Measurements from ENCODE around the gene DPEP1.
A peak's percentile ranks its signal among the peaks of the same experiment; 100 is the strongest.

The DPEP1 gene

DNA sequence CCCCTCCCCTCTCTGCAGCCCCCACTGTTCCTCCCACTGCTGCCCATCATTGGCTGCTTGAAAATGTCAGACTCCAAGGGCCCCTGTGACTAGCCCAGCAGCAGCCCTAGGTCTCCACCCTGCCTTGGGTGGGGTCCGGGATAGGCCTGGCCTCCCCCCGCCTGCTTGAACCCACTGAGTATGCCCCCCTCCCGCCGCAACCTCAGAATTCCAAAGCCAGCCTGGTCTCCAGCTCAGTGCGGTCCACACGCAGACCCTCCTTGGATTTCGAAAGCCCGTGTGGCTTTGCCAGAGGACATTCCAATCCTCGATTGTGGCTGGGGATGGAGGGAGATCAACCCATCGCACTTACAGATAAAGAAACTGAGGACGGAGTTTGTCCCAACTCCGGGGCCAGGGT is 6.4 kb downstream of the DPEP1 start:
- H3K4me1 ChIP-seq (ENCODE audit: control insufficient read depth in 1 of 2, insufficient read depth in 2 of 2, low read length in 2 of 2): peaks cover 0 to 7% of the 10 kb centered on the region in 2 donors
- no peak overlapping the region for H3K4me3 ChIP-seq (ENCODE audit: low read depth in 1 of 2, low read length in 2 of 2)
- no peaks in the 10 kb centered on the region for H3K36me3 ChIP-seq (ENCODE audit: control insufficient read depth in 1 of 2, insufficient read depth in 2 of 2, low read length in 2 of 2)
- no peak overlapping the region for H3K9ac ChIP-seq (ENCODE audit: low read depth in 1 of 2, low read length in 2 of 2)
- H3K27ac ChIP-seq (ENCODE audit: low read depth, low read length): no peak overlapping the region
- no peaks in the 10 kb centered on the region for H3K9me3 ChIP-seq (ENCODE audit: control insufficient read depth in 1 of 2, low read length in 2 of 2)
- peaks cover 0 to 2% of the 10 kb centered on the region in 2 donors for H3K27me3 ChIP-seq (ENCODE audit: control insufficient read depth in 1 of 2, insufficient read depth in 2 of 2, low read length in 2 of 2)

DNA sequence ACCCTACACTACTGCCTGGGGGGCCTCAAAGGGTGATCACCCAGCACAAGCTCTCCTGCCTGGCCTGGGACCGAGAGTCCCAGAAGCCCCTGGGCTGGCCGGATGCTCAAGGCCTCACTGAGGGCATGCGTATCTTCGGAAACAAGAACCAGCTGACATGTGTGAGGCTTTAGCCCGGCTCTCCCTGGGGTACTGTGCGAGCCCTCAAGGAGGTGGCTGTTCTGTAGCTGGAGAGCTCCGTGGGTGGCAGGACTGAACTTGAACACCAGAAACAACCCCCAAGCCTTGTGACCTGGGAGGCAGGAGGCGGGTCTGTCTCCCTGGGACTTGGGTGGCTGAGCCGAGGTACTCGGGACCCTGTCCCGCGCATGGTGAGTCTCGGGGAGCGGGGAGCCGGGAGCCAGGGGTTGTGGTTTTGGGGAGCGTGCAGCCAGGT is 7.0 kb downstream of the DPEP1 start:
- Histone ChIP-seq H3K36me3 (ENCODE audit: control insufficient read depth in 1 of 2, insufficient read depth in 2 of 2, low read length in 2 of 2) (no peaks in the 10 kb centered on the region), H3K4me3 (ENCODE audit: low read depth in 1 of 2, low read length in 2 of 2) (no peak overlapping the region), H3K9ac (ENCODE audit: low read depth in 1 of 2, low read length in 2 of 2) (no peak overlapping the region), H3K27me3 (ENCODE audit: control insufficient read depth in 1 of 2, insufficient read depth in 2 of 2, low read length in 2 of 2) (peaks cover 0 to 2% of the 10 kb centered on the region in 2 donors), H3K27ac (ENCODE audit: low read depth, low read length) (no peak overlapping the region), H3K9me3 (ENCODE audit: control insufficient read depth in 1 of 2, low read length in 2 of 2) (no peaks in the 10 kb centered on the region), H3K4me1 (ENCODE audit: control insufficient read depth in 1 of 2, insufficient read depth in 2 of 2, low read length in 2 of 2) (peaks cover 5 to 8% of the 10 kb centered on the region in 2 donors)

GRCh38 chr16:89621136-89621697 is 7.8 kb downstream of the DPEP1 start:
- no peak overlapping the region for H3K4me3 ChIP-seq (ENCODE audit: low read depth in 1 of 2, low read length in 2 of 2)
- peaks cover 8 to 13% of the 10 kb centered on the region in 2 donors for H3K4me1 ChIP-seq (ENCODE audit: control insufficient read depth in 1 of 2, insufficient read depth in 2 of 2, low read length in 2 of 2)
- H3K9me3 ChIP-seq (ENCODE audit: control insufficient read depth in 1 of 2, low read length in 2 of 2): no peaks in the 10 kb centered on the region
- peaks cover 0 to 2% of the 10 kb centered on the region in 2 donors for H3K27me3 ChIP-seq (ENCODE audit: control insufficient read depth in 1 of 2, insufficient read depth in 2 of 2, low read length in 2 of 2)
- H3K9ac ChIP-seq (ENCODE audit: low read depth in 1 of 2, low read length in 2 of 2): no peak overlapping the region
- H3K36me3 ChIP-seq (ENCODE audit: control insufficient read depth in 1 of 2, insufficient read depth in 2 of 2, low read length in 2 of 2): no peaks in the 10 kb centered on the region
- no peak overlapping the region for H3K27ac ChIP-seq (ENCODE audit: low read depth, low read length)

DNA sequence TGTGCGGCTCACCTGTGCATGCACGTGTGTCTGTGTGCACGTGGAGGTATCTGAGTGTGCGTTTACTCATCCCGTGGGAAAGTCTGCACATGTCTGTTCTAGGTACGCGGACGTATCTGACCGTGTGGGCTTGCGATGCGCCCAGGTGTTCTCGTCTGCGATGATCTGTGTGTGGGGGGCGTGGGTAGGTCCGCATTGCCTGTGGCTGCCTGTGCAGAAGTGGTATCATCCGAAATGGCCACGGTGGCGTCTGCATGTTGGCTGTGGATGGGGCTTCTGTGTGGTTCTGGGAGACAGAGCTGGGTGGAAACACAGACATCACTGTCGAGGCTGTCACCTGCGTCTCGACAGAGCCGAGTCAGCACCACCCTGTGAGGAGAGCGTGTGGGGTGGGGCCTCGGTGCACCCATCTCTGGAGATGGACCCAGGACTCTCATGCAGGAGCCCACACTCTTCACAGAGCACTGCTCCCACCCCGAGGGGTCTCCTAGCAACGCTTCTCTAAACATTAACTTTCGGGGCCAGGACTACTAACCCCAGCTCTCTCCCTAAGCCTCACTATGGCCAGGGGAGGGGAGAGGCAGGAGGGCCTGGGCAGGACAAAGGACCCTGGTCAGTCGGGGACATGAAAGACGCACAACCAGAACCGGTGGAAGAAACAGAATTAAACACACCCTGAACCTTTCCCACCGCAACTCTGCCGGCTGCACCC is 8.4 kb downstream of the DPEP1 start:
- Histone ChIP-seq H3K27ac (ENCODE audit: low read depth, low read length) (no peak overlapping the region), H3K36me3 (ENCODE audit: control insufficient read depth in 1 of 2, insufficient read depth in 2 of 2, low read length in 2 of 2) (no peaks in the 10 kb centered on the region), H3K9me3 (ENCODE audit: control insufficient read depth in 1 of 2, low read length in 2 of 2) (no peaks in the 10 kb centered on the region), H3K4me3 (ENCODE audit: low read depth in 1 of 2, low read length in 2 of 2) (no peak overlapping the region), H3K9ac (ENCODE audit: low read depth in 1 of 2, low read length in 2 of 2) (no peak overlapping the region), H3K27me3 (ENCODE audit: control insufficient read depth in 1 of 2, insufficient read depth in 2 of 2, low read length in 2 of 2) (peaks cover 0 to 2% of the 10 kb centered on the region in 2 donors), H3K4me1 (ENCODE audit: control insufficient read depth in 1 of 2, insufficient read depth in 2 of 2, low read length in 2 of 2) (peaks cover 8 to 13% of the 10 kb centered on the region in 2 donors)

GRCh38 chr16:89623511-89624261 is 10.2 kb downstream of the DPEP1 start:
- Histone ChIP-seq H3K27ac (ENCODE audit: low read depth, low read length) (no peak overlapping the region), H3K9me3 (ENCODE audit: control insufficient read depth in 1 of 2, low read length in 2 of 2) (no peaks in the 10 kb centered on the region), H3K27me3 (ENCODE audit: control insufficient read depth in 1 of 2, insufficient read depth in 2 of 2, low read length in 2 of 2) (peaks cover 0 to 2% of the 10 kb centered on the region in 2 donors), H3K4me3 (ENCODE audit: low read depth in 1 of 2, low read length in 2 of 2) (no peak overlapping the region), H3K4me1 (ENCODE audit: control insufficient read depth in 1 of 2, insufficient read depth in 2 of 2, low read length in 2 of 2) (peaks cover 8 to 13% of the 10 kb centered on the region in 2 donors), H3K36me3 (ENCODE audit: control insufficient read depth in 1 of 2, insufficient read depth in 2 of 2, low read length in 2 of 2) (no peaks in the 10 kb centered on the region), H3K9ac (ENCODE audit: low read depth in 1 of 2, low read length in 2 of 2) (no peak overlapping the region)

DNA sequence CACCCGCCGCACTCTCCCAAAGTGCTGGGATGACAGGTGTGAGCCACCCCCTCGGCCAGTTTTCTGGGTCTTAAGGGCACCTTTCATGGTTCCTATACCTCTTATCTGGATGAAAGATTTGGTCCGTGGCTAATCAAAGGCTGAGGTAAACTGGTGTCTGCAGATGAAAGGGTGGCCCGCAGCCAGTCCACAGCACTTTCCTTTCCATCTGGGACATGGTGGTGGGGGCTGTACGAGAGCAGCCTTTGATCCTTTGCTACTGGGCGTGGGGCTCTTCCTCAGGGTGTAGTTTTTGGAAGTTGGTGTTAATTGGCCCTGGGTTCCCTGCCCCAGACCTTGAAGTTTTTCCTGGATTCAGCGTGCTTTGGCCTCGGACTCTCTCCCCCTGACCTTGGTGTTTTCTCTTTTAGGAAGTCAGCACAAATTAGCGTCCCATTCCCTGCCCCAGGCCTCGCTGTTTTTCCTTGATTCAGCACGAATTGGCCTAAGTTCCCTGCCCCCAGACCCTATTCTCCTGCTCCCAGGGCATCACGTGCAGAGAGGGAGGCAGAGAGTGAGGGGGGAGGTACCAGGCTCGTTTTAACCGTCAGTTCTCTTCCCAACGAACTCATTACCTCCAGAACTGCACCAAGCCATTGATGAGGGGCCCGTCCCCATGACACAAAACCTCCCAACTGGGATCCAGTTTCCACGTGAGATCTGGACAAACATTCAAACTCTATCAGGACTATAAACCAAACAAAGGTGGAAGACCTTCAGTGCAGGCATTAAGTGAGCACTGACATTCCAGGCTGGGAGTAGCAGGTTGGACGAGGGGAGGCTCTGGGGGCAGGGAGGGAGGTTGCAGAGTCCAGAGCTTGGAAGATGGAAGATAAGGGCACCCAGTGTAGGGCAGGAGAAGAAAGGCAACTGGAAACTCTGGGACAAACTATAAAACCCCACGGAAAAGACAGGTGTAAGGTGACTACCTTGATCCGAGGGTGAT is 11.6 kb downstream of the DPEP1 start:
- Histone ChIP-seq H3K9ac (ENCODE audit: low read depth in 1 of 2, low read length in 2 of 2) (no peak overlapping the region), H3K4me3 (ENCODE audit: low read depth in 1 of 2, low read length in 2 of 2) (no peak overlapping the region), H3K9me3 (ENCODE audit: control insufficient read depth in 1 of 2, low read length in 2 of 2) (no peaks in the 10 kb centered on the region), H3K36me3 (ENCODE audit: control insufficient read depth in 1 of 2, insufficient read depth in 2 of 2, low read length in 2 of 2) (no peaks in the 10 kb centered on the region), H3K27me3 (ENCODE audit: control insufficient read depth in 1 of 2, insufficient read depth in 2 of 2, low read length in 2 of 2) (peaks cover 0 to 2% of the 10 kb centered on the region in 2 donors), H3K27ac (ENCODE audit: low read depth, low read length) (no peak overlapping the region), H3K4me1 (ENCODE audit: control insufficient read depth in 1 of 2, insufficient read depth in 2 of 2, low read length in 2 of 2) (peaks cover 8 to 13% of the 10 kb centered on the region in 2 donors)

DNA sequence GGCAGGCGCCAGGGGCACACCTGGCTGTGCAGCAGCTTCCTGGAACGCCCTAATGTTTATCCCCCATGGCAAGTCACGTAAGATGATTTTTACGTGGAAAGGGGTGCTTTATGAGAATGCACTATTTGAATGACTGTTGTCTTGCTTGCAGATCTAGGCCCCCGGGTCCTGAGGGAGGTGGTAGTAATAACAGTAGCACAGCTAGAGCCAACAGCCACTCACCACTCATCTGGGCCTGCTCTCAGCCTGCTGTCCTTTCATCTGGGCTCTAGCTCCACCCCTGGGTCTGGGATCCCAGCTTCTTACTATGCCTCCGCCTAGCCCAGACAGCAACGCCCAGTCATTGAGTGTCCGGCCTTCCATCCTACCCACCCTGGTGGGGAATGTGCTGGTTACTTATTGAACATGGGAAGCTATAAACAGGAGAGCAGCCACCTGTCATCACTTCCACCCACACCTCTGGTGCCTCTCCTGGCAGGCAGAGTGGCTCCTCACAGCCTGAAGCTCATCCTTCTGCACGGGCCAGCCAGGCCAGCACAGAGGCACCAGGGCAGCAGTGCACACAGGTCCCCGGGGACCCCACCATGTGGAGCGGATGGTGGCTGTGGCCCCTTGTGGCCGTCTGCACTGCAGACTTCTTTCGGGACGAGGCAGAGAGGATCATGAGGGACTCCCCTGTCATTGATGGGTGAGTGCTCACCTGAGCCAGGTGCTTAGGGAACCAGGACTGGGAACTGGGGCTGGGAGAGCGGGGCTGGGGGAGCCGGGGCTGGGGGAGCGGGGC is 16.6 kb downstream of the DPEP1 start:
- H3K9ac ChIP-seq (ENCODE audit: low read depth in 1 of 2, low read length in 2 of 2): no peak overlapping the region
- no peak overlapping the region for H3K4me3 ChIP-seq (ENCODE audit: low read depth in 1 of 2, low read length in 2 of 2)
- no peaks in the 10 kb centered on the region for H3K36me3 ChIP-seq (ENCODE audit: control insufficient read depth in 1 of 2, insufficient read depth in 2 of 2, low read length in 2 of 2)
- H3K4me1 ChIP-seq (ENCODE audit: control insufficient read depth in 1 of 2, insufficient read depth in 2 of 2, low read length in 2 of 2): peaks cover 21 to 34% of the 10 kb centered on the region in 2 donors
- no peaks in the 10 kb centered on the region for H3K9me3 ChIP-seq (ENCODE audit: control insufficient read depth in 1 of 2, low read length in 2 of 2)
- H3K27me3 ChIP-seq (ENCODE audit: control insufficient read depth in 1 of 2, insufficient read depth in 2 of 2, low read length in 2 of 2): peaks cover 0 to 4% of the 10 kb centered on the region in 2 donors
- no peak overlapping the region for H3K27ac ChIP-seq (ENCODE audit: low read depth, low read length)

DNA sequence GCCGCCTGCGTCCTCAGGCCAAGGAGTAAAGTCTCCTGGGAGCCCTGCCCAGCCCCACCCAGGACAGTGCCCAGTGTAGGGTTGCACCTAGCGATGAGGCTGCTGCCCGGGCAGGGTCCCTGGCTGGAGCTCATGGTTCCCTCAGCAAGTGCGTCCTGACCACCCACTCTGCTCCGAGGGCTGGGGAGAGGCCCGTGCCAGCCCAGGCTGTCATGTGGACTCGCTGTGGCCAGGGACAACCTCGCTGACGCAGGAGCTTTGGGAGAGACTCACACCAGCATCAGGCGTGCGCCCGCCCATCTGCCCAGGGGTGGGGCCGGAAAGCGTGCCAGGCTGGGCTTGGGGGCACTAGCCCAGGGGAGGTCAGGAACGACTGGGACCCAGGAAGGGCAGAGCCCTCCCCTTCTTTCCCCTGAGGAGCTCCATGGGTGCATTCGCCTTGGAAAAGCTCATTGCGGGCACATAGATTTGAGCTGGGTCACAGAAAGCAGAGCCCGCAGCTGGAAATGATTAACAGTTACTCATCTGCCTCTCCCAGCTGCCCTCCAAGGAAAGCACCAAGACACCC is 19.7 kb downstream of the DPEP1 start:
- H3K4me1 ChIP-seq (ENCODE audit: control insufficient read depth in 1 of 2, insufficient read depth in 2 of 2, low read length in 2 of 2): peaks cover 14 to 24% of the 10 kb centered on the region in 2 donors
- peaks cover 0 to 4% of the 10 kb centered on the region in 2 donors for H3K27me3 ChIP-seq (ENCODE audit: control insufficient read depth in 1 of 2, insufficient read depth in 2 of 2, low read length in 2 of 2)
- H3K9ac ChIP-seq (ENCODE audit: low read depth in 1 of 2, low read length in 2 of 2): peak overlapping the region in 1 of 2 donors; percentile 39
- no peak overlapping the region for H3K4me3 ChIP-seq (ENCODE audit: low read depth in 1 of 2, low read length in 2 of 2)
- peak overlapping the region; percentile 32 for H3K27ac ChIP-seq (ENCODE audit: low read depth, low read length)
- H3K9me3 ChIP-seq (ENCODE audit: control insufficient read depth in 1 of 2, low read length in 2 of 2): no peaks in the 10 kb centered on the region
- H3K36me3 ChIP-seq (ENCODE audit: control insufficient read depth in 1 of 2, insufficient read depth in 2 of 2, low read length in 2 of 2): peaks cover 0 to 4% of the 10 kb centered on the region in 2 donors

Measured in duodenal mucosa (tissue), 2 donors.